ENCODE data around the gene DLAT.

- TF ChIP-seq EZH2phosphoT487 (conservative IDR thresholded peaks at IDR 0.05; ENCODE audit: low read length): no peak
- no peak for TF ChIP-seq CTCF (IDR thresholded peaks at IDR 0.05; ENCODE audit: insufficient read depth, low read length, poor library complexity, severe bottlenecking)
Measured at GRCh38 chr11:112058103-112058502, 32.9 kb downstream of the DLAT start.
